GM12878 (cell line): ENCODE measurements around the gene DENND1A. TPM values are rescaled to one million over a fixed set of nuclear protein-coding genes. Genes with fewer than 3 reads are reported as not detected.
A peak's percentile ranks its signal among the peaks of the same experiment; 100 is the strongest.

ENCODE experiments used
- BHLHE40 ChIP-seq, 2 experiments: fragments of 450-650 bp in 1 of 2; IDR thresholded peaks; 2 replicates each; pipeline ENCODE4 v1.6.1; 2011 to 2017; ENCODE audit warnings: low read depth in 2 of 2, borderline replicate concordance in 1 of 2, improper control_type of control experiment in 1 of 2, low read length in 1 of 2, mild to moderate bottlenecking in 1 of 2
- CHD2 ChIP-seq: IDR thresholded peaks from 2 replicates; pipeline ENCODE4 v1.6.1; 2011; ENCODE audit warnings: low read depth, low read length, improper control_type of control experiment, borderline replicate concordance
- CREB1 ChIP-seq: IDR thresholded peaks from 2 replicates; pipeline ENCODE4 v1.6.1; 2012; ENCODE audit warnings: low read depth, mild to moderate bottlenecking, inconsistent platforms
- DPF2 ChIP-seq: fragments of 450-650 bp; IDR thresholded peaks from 2 replicates; pipeline ENCODE4 v1.6.1; 2017; ENCODE audit warnings: mild to moderate bottlenecking
- HCFC1 ChIP-seq: fragments of 150-350 bp; IDR thresholded peaks from 2 replicates; pipeline ENCODE4 v1.6.1; 2014; ENCODE audit warnings: low read length
- NBN ChIP-seq: fragments of 450-650 bp; IDR thresholded peaks from 2 replicates; pipeline ENCODE4 v1.6.1; 2016
- PML ChIP-seq: IDR thresholded peaks from 2 replicates; pipeline ENCODE4 v1.6.1; 2012; ENCODE audit warnings: low read length, inconsistent platforms
- SIX5 ChIP-seq: IDR thresholded peaks from 2 replicates; pipeline ENCODE4 v1.6.1; 2011; ENCODE audit warnings: mild to moderate bottlenecking, low read depth, low read length, moderate library complexity; ENCODE audit not compliant: severe bottlenecking
- SMAD5 ChIP-seq: IDR thresholded peaks from 2 replicates; pipeline ENCODE4 v1.6.1; 2016; ENCODE audit warnings: antibody characterized with exemption, low read depth
- TAF1 ChIP-seq: IDR thresholded peaks from 2 replicates; pipeline ENCODE4 v1.6.1; 2011; ENCODE audit warnings: mild to moderate bottlenecking, low read depth, low read length, borderline replicate concordance
- TARDBP ChIP-seq: IDR thresholded peaks from 2 replicates; pipeline ENCODE4 v1.6.1; 2016; ENCODE audit warnings: borderline replicate concordance
- ZSCAN29 ChIP-seq: fragments of 450-650 bp; IDR thresholded peaks from 2 replicates; pipeline ENCODE4 v1.6.1; 2017; ENCODE audit warnings: mild to moderate bottlenecking, moderate library complexity
- polyA plus RNA-seq, 11 experiments: library from polyadenylated mRNA; depleted of rRNA in 4 of 11; unstranded in 6 of 11; stranded (reverse) in 5 of 11; fragments of >200 nt; fragmentation: Nextera tagmentation in 4 of 11; fragmentation: Illumina TruSeq in 1 of 11; extraction: Ambion mirVana in 4 of 11; extraction: Trizol in 1 of 11; gene quantifications; 1 replicate in 1 of 11; 2 replicates in 10 of 11; pipeline versions ENCODE4 v1.2.1 to v1.2.3, GENCODE V29; 2011 to 2016; ENCODE audit warnings: inconsistent platforms in 2 of 11, missing spikeins in 2 of 11, low read depth in 1 of 11
- total RNA-seq, 4 experiments: library from RNA; depleted of rRNA in 3 of 4; stranded (reverse); fragments of >200 nt in 3 of 4; fragmentation: Illumina TruSeq in 1 of 4; extraction: Trizol in 1 of 4; gene quantifications; 2 replicates each; pipeline versions ENCODE4 v1.2.1 to v1.2.3, GENCODE V29; 2013 to 2021
- TF ChIP-seq, protein P1 (sequence below): fragments of 450-650 bp; IDR thresholded peaks from 2 replicates; pipeline ENCODE4 v1.6.1; 2017; ENCODE audit warnings: mild to moderate bottlenecking, moderate library complexity
- TF ChIP-seq, protein P2 (sequence below): fragments of 450-650 bp; IDR thresholded peaks from 2 replicates; pipeline ENCODE4 v1.6.1; 2016; ENCODE audit warnings: mild to moderate bottlenecking
- TF ChIP-seq, protein P3 (sequence below): fragments of 450-650 bp; conservative IDR thresholded peaks from 2 replicates; pipeline ENCODE4 v1.6.1; 2017; ENCODE audit warnings: mild to moderate bottlenecking, moderate library complexity
- TF ChIP-seq, protein P4 (sequence below): IDR thresholded peaks from 2 replicates; pipeline ENCODE4 v1.6.1; 2012; ENCODE audit warnings: improper control_type of control experiment, low read depth, low read length; ENCODE audit not compliant: insufficient replicate concordance

DENND1A gene
- total and polyA plus RNA-seq, 10 of the 15 experiments (the other 5 are each of a cell fraction or from before 2014, with no cell fraction given): 14.1 to 48.6 (median 35.2) TPM

DNA sequence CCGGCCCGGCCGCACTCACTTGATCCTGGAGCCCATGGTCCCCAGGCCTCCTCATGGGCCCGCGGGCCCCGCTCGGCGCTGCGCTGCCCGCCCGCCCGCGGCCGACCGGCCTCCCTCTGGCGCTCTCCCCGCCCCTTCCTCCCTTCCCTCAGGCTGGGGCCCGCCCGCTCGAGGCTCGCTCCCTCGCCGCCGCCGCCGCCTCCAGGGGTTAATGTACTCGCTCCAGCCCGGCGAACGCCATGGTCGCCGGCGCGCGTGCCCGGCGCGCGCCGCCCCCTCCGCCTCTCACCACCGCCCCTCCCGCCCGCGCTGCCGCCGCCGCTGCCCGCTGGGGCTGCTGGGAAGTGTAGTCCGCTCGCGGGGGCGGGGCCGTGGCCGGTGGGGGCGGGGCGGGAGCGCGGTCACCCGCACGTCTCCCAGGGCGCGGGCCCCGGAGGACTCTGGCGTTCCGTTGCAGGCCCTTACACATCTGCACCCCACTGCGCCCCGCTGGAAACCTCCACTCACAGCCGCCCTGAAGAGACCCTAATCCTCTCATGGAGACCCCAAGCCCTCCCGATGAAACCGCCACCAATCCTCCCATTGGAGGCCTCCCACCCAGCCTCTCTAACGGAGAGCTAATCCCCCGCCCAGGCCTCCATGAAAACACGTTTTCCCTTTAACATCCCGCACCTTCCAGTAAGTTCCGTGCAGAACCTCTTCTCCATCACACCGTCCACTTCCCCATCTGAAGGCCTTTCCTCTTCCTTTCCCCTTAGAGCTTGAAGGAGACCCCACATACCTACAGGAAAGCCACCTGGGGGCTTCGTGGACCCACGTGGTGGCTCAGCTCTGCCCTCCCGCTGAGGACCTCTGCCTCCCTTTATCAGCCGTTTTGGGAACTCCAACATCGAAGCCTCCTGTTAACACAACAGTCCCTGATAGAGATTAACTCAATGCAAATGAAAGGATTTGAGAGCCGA is at the start of gene DENND1A (continued):
- TF ChIP-seq CHD2 (no peak), TAF1 (peak; percentile 78), NBN (peak; percentile 50; the same call in 1 of the 2 replicates), DPF2 (0 out of 2 replicates have a peak, but pooled peaks have one; percentile 55), PML (no peak), SIX5 (peak; percentile 79), BHLHE40 (IDR thresholded peaks at IDR 0.05; ENCODE audit: borderline replicate concordance in 1 of 2, low read depth in 2 of 2, low read length in 1 of 2) (peak; percentile 38 to 87; a peak in 3 of 4 replicates), ZSCAN29 (0 out of 2 replicates have a peak, but pooled peaks have one; percentile 17), HCFC1 (peak; percentile 83), CREB1 (0 out of 2 replicates have a peak, but pooled peaks have one; percentile 20), TARDBP (no peak), SMAD5 (no peak)
- TF ChIP-seq, protein P1, sequence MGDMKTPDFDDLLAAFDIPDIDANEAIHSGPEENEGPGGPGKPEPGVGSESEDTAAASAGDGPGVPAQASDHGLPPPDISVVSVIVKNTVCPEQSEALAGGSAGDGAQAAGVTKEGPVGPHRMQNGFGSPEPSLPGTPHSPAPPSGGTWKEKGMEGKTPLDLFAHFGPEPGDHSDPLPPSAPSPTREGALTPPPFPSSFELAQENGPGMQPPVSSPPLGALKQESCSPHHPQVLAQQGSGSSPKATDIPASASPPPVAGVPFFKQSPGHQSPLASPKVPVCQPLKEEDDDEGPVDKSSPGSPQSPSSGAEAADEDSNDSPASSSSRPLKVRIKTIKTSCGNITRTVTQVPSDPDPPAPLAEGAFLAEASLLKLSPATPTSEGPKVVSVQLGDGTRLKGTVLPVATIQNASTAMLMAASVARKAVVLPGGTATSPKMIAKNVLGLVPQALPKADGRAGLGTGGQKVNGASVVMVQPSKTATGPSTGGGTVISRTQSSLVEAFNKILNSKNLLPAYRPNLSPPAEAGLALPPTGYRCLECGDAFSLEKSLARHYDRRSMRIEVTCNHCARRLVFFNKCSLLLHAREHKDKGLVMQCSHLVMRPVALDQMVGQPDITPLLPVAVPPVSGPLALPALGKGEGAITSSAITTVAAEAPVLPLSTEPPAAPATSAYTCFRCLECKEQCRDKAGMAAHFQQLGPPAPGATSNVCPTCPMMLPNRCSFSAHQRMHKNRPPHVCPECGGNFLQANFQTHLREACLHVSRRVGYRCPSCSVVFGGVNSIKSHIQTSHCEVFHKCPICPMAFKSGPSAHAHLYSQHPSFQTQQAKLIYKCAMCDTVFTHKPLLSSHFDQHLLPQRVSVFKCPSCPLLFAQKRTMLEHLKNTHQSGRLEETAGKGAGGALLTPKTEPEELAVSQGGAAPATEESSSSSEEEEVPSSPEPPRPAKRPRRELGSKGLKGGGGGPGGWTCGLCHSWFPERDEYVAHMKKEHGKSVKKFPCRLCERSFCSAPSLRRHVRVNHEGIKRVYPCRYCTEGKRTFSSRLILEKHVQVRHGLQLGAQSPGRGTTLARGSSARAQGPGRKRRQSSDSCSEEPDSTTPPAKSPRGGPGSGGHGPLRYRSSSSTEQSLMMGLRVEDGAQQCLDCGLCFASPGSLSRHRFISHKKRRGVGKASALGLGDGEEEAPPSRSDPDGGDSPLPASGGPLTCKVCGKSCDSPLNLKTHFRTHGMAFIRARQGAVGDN: 0 out of 2 replicates have a peak, but pooled peaks have one; percentile 27
- TF ChIP-seq, protein P2, sequence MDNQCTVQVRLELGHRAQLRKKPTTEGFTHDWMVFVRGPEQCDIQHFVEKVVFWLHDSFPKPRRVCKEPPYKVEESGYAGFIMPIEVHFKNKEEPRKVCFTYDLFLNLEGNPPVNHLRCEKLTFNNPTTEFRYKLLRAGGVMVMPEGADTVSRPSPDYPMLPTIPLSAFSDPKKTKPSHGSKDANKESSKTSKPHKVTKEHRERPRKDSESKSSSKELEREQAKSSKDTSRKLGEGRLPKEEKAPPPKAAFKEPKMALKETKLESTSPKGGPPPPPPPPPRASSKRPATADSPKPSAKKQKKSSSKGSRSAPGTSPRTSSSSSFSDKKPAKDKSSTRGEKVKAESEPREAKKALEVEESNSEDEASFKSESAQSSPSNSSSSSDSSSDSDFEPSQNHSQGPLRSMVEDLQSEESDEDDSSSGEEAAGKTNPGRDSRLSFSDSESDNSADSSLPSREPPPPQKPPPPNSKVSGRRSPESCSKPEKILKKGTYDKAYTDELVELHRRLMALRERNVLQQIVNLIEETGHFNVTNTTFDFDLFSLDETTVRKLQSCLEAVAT: peak; percentile 94
- TF ChIP-seq, protein P3, sequence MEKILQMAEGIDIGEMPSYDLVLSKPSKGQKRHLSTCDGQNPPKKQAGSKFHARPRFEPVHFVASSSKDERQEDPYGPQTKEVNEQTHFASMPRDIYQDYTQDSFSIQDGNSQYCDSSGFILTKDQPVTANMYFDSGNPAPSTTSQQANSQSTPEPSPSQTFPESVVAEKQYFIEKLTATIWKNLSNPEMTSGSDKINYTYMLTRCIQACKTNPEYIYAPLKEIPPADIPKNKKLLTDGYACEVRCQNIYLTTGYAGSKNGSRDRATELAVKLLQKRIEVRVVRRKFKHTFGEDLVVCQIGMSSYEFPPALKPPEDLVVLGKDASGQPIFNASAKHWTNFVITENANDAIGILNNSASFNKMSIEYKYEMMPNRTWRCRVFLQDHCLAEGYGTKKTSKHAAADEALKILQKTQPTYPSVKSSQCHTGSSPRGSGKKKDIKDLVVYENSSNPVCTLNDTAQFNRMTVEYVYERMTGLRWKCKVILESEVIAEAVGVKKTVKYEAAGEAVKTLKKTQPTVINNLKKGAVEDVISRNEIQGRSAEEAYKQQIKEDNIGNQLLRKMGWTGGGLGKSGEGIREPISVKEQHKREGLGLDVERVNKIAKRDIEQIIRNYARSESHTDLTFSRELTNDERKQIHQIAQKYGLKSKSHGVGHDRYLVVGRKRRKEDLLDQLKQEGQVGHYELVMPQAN: peak; percentile 51; the same call in 1 of the 2 replicates
- TF ChIP-seq, protein P4, sequence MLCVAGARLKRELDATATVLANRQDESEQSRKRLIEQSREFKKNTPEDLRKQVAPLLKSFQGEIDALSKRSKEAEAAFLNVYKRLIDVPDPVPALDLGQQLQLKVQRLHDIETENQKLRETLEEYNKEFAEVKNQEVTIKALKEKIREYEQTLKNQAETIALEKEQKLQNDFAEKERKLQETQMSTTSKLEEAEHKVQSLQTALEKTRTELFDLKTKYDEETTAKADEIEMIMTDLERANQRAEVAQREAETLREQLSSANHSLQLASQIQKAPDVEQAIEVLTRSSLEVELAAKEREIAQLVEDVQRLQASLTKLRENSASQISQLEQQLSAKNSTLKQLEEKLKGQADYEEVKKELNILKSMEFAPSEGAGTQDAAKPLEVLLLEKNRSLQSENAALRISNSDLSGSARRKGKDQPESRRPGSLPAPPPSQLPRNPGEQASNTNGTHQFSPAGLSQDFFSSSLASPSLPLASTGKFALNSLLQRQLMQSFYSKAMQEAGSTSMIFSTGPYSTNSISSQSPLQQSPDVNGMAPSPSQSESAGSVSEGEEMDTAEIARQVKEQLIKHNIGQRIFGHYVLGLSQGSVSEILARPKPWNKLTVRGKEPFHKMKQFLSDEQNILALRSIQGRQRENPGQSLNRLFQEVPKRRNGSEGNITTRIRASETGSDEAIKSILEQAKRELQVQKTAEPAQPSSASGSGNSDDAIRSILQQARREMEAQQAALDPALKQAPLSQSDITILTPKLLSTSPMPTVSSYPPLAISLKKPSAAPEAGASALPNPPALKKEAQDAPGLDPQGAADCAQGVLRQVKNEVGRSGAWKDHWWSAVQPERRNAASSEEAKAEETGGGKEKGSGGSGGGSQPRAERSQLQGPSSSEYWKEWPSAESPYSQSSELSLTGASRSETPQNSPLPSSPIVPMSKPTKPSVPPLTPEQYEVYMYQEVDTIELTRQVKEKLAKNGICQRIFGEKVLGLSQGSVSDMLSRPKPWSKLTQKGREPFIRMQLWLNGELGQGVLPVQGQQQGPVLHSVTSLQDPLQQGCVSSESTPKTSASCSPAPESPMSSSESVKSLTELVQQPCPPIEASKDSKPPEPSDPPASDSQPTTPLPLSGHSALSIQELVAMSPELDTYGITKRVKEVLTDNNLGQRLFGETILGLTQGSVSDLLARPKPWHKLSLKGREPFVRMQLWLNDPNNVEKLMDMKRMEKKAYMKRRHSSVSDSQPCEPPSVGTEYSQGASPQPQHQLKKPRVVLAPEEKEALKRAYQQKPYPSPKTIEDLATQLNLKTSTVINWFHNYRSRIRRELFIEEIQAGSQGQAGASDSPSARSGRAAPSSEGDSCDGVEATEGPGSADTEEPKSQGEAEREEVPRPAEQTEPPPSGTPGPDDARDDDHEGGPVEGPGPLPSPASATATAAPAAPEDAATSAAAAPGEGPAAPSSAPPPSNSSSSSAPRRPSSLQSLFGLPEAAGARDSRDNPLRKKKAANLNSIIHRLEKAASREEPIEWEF: no peak
